ENCODE measurements around the gene ADGRL2.

The ADGRL2 gene

DNA sequence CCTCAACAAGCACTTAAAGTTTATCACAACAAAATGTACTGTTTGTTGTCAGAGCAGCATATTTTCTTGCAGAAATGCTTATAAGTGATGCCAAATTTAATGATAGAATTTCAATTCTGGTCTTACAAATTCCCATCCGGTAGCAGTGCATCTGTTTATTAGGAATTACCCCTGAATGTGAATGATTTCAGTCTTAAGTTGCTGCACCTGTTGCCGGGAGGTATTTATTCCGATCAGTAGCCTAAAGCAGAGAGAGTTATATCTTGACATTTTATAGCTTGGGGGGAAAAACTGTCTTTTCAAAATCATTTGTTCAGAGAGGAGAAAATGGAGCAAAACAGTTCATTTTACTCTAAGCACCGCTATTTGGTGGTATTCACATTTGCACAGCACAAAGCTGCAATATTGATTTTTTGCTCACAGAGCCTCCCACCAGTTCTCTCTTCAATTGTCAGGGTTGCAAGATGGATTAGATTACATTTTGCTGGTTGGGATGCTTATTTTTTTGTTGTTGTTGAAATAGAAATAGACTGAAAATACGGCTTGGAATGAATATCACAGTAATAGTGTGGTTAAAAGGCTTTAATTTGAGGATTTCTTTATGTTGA lies 98.6 kb downstream of the ADGRL2 start:
- no peaks in the 10 kb centered on the region for H3K27me3 ChIP-seq (ENCODE audit: control insufficient read depth, insufficient read depth, low read length)
- H3K36me3 ChIP-seq (ENCODE audit: control insufficient read depth, insufficient read depth, low read length) = no peaks in the 10 kb centered on the region
- H3K27ac ChIP-seq (ENCODE audit: low read length) = no peak overlapping the region
- no peak overlapping the region for H3K4me3 ChIP-seq (ENCODE audit: low read length)
- H3K4me1 ChIP-seq (ENCODE audit: control insufficient read depth, insufficient read depth, low read length) = no peaks in the 10 kb centered on the region
- H3K9me3 ChIP-seq (ENCODE audit: control insufficient read depth, insufficient read depth, low read length) = no peaks in the 10 kb centered on the region
- WGBS (ENCODE audit: insufficient coverage, insufficient read length) = no CpG with 5 or more reads among the region's 5 CpGs
- DNase-seq (ENCODE audit: low read depth, low spot score) = no peak

DNA sequence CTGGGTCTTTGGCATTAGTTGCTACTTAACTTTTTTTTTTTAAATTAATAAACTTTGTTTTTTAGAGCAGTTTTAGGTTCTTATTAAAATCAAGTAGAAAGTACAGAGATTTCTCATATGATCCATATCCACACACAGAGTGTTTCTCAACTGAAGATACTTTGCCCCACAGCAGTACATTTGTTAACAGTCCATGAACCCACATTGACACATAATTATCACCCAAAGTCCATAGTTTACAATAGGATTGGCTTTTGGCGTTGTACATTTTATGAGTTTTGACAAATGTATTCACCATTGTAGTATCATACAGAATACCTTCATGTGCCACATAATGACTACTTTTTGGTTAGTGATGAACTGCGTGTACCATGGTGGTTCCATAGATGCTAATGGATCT lies 106.8 kb downstream of the ADGRL2 start:
- H3K27me3 ChIP-seq (ENCODE audit: control insufficient read depth, insufficient read depth, low read length) = no peaks in the 10 kb centered on the region
- H3K4me1 ChIP-seq (ENCODE audit: control insufficient read depth, insufficient read depth, low read length) = no peaks in the 10 kb centered on the region
- peaks cover 3% of the 10 kb centered on the region; the same call in 1 of the 2 replicates for H3K36me3 ChIP-seq (ENCODE audit: control insufficient read depth, insufficient read depth, low read length)
- no peaks in the 10 kb centered on the region for H3K9me3 ChIP-seq (ENCODE audit: control insufficient read depth, insufficient read depth, low read length)
- H3K27ac ChIP-seq (ENCODE audit: low read length) = no peak overlapping the region
- DNase-seq (ENCODE audit: low read depth, low spot score) = no peak
- WGBS (ENCODE audit: insufficient coverage, insufficient read length) = no CpG with 5 or more reads among the region's 2 CpGs
- no peak overlapping the region for H3K4me3 ChIP-seq (ENCODE audit: low read length)

DNA sequence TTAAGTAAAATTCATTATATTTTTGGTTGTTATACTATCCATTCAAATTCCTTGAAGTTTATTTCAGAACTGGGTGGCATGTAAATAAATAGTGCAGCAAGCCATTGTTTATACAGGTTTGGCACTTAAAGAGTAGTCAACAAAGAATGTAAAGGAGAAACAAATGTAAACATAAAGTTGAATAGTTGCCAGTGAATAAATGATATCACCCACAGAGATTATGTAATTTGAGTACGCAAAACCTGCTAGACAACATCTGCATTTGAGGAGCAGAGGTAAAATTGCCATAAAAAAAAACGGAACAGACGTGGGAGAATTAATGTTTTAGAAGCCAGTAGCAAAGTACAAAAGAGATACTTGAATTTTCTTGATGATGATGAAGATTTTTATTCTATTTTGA lies 111.6 kb downstream of the ADGRL2 start:
- Histone ChIP-seq H3K36me3 (ENCODE audit: control insufficient read depth, insufficient read depth, low read length) (no peaks in the 10 kb centered on the region; the same call in 1 of the 2 replicates), H3K27me3 (ENCODE audit: control insufficient read depth, insufficient read depth, low read length) (no peaks in the 10 kb centered on the region), H3K4me3 (ENCODE audit: low read length) (no peak overlapping the region), H3K27ac (ENCODE audit: low read length) (no peak overlapping the region), H3K9me3 (ENCODE audit: control insufficient read depth, insufficient read depth, low read length) (no peaks in the 10 kb centered on the region), H3K4me1 (ENCODE audit: control insufficient read depth, insufficient read depth, low read length) (peaks cover 2% of the 10 kb centered on the region; the same call in 1 of the 2 replicates)
- no peak for DNase-seq (ENCODE audit: low read depth, low spot score)
- WGBS (ENCODE audit: insufficient coverage, insufficient read length) = no CpG with 5 or more reads among the region's 3 CpGs

DNA sequence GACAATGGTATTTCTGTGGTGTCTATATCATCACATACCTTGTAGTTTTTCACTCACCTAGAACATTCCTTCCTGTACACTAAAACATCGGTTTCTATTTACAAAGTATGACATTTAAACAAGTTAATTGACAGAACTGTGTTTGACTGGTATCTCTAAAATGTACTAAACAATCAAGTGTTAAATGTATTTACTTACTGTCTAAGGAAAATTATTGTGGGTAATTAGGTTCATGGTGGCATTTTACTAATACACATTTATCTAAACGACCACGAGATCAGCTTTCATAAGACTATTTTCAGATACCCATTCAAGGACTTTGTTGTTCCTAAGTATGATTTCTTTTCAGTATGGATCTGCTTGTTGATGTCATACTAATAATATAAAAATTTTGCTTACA lies 115.2 kb downstream of the ADGRL2 start:
- Histone ChIP-seq H3K4me3 (ENCODE audit: low read length) (no peak overlapping the region), H3K27me3 (ENCODE audit: control insufficient read depth, insufficient read depth, low read length) (no peaks in the 10 kb centered on the region), H3K4me1 (ENCODE audit: control insufficient read depth, insufficient read depth, low read length) (peaks cover 2% of the 10 kb centered on the region), H3K9me3 (ENCODE audit: control insufficient read depth, insufficient read depth, low read length) (no peaks in the 10 kb centered on the region), H3K27ac (ENCODE audit: low read length) (no peak overlapping the region), H3K36me3 (ENCODE audit: control insufficient read depth, insufficient read depth, low read length) (no peaks in the 10 kb centered on the region)
- WGBS (ENCODE audit: insufficient coverage, insufficient read length) = no CpG with 5 or more reads among the region's 3 CpGs
- DNase-seq (ENCODE audit: low read depth, low spot score) = no peak

DNA sequence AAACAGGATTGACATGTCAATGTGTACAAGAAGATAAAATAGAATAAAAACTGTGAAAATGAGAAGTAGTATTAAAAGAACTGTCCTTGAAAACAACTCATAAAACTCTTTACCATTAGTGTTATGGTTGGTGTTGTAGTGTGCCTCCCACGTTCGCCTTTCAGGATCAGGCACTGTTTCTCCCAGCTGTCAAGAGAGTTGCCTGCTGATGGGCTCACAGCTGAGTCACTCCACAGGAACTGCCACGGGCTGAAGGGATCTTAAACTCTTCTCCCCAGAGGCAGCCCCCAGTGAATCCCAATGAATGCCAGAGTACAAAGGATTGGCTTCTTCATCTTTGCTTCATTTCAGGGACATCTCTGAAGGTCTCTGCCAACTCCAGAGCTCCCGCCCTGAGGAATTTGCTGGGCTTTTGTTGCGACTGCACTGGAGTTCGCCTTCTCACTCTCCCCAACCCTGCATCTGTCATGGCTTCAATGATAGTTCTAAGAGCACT lies 119.6 kb downstream of the ADGRL2 start:
- Histone ChIP-seq H3K4me1 (ENCODE audit: control insufficient read depth, insufficient read depth, low read length) (no peaks in the 10 kb centered on the region; the same call in 1 of the 2 replicates), H3K36me3 (ENCODE audit: control insufficient read depth, insufficient read depth, low read length) (no peaks in the 10 kb centered on the region; the same call in 1 of the 2 replicates), H3K4me3 (ENCODE audit: low read length) (no peak overlapping the region), H3K9me3 (ENCODE audit: control insufficient read depth, insufficient read depth, low read length) (no peaks in the 10 kb centered on the region), H3K27me3 (ENCODE audit: control insufficient read depth, insufficient read depth, low read length) (no peaks in the 10 kb centered on the region), H3K27ac (ENCODE audit: low read length) (no peak overlapping the region)
- no CpG with 5 or more reads among the region's 6 CpGs for WGBS (ENCODE audit: insufficient coverage, insufficient read length)
- DNase-seq (ENCODE audit: low read depth, low spot score) = peak; percentile 50

DNA sequence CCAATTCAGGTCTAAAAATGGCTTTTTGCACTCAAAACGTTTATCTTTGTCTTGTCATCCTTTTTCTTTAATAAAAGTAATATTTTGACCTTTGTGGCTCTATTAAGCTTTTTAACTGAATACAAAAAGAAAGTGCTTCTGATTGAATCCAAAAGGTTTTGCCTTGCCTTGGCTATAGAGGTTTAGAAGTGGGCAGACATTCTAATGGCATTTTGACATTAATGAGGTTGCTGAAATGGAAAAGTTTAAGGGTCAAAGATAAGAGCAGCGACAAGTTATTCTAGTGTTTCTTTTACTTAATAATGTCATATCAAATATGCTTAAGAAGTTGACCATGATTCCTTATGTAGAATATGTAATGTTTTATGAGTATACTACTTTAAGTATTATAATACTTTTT lies 120.2 kb downstream of the ADGRL2 start:
- no CpG with 5 or more reads among the region's 2 CpGs for WGBS (ENCODE audit: insufficient coverage, insufficient read length)
- no peaks in the 10 kb centered on the region for H3K9me3 ChIP-seq (ENCODE audit: control insufficient read depth, insufficient read depth, low read length)
- no peaks in the 10 kb centered on the region for H3K27me3 ChIP-seq (ENCODE audit: control insufficient read depth, insufficient read depth, low read length)
- H3K27ac ChIP-seq (ENCODE audit: low read length) = no peak overlapping the region
- H3K4me3 ChIP-seq (ENCODE audit: low read length) = no peak overlapping the region
- no peaks in the 10 kb centered on the region; the same call in 1 of the 2 replicates for H3K36me3 ChIP-seq (ENCODE audit: control insufficient read depth, insufficient read depth, low read length)
- DNase-seq (ENCODE audit: low read depth, low spot score) = no peak
- H3K4me1 ChIP-seq (ENCODE audit: control insufficient read depth, insufficient read depth, low read length) = no peaks in the 10 kb centered on the region; the same call in 1 of the 2 replicates

DNA sequence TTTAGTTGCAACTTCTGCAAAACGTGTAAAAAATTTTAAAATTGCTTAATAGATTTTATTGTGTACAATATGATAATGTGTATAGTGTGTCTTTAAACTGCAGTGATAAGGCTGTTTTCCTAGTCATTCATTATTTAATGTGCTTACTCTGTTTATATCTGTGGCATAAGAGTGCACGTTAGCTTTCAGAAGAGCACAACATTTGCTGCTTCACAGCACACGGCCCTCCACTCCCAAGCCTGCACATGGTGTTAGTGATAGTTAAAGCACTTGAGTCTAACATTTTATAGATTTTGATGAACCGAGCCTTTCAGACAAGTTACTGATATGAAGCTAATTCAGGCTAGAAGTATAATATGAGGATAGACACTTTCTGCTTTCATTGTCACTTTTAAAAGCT lies 120.6 kb downstream of the ADGRL2 start:
- Histone ChIP-seq H3K9me3 (ENCODE audit: control insufficient read depth, insufficient read depth, low read length) (no peaks in the 10 kb centered on the region), H3K27me3 (ENCODE audit: control insufficient read depth, insufficient read depth, low read length) (no peaks in the 10 kb centered on the region), H3K4me1 (ENCODE audit: control insufficient read depth, insufficient read depth, low read length) (no peaks in the 10 kb centered on the region; the same call in 1 of the 2 replicates), H3K27ac (ENCODE audit: low read length) (no peak overlapping the region), H3K36me3 (ENCODE audit: control insufficient read depth, insufficient read depth, low read length) (no peaks in the 10 kb centered on the region; the same call in 1 of the 2 replicates), H3K4me3 (ENCODE audit: low read length) (no peak overlapping the region)
- WGBS (ENCODE audit: insufficient coverage, insufficient read length) = no CpG with 5 or more reads among the region's 4 CpGs
- DNase-seq (ENCODE audit: low read depth, low spot score) = no peak

DNA sequence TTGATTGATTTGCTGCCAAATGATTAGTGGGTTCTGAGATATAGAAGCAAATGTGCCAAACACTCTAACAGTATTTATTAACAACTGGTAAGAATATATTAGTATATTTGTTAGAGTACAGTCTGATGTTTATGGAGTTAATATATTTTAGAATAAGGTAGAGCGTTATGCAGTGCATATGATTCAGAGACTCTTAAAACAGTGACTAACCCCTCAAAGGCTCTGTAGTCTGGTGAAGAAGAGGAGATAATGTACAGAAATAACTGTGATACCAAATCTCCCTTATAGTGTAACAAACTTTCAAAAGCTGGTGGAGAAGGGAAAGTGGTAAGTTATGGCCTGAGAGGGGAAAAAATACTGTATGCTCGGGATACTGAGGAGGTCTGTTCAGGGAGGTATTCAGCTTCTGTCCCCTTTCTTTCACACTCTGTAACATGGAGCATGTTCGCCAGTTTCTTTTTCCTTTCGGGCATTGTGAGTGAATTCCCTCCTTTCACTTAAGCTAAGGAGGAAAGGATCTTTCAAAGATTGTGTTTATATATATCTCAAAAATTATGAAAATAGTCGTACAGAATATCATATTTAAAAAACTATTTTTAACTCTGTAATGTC lies 121.2 kb downstream of the ADGRL2 start:
- Histone ChIP-seq H3K27me3 (ENCODE audit: control insufficient read depth, insufficient read depth, low read length) (no peaks in the 10 kb centered on the region), H3K27ac (ENCODE audit: low read length) (no peak overlapping the region), H3K9me3 (ENCODE audit: control insufficient read depth, insufficient read depth, low read length) (no peaks in the 10 kb centered on the region), H3K4me1 (ENCODE audit: control insufficient read depth, insufficient read depth, low read length) (no peaks in the 10 kb centered on the region; the same call in 1 of the 2 replicates), H3K36me3 (ENCODE audit: control insufficient read depth, insufficient read depth, low read length) (no peaks in the 10 kb centered on the region; the same call in 1 of the 2 replicates), H3K4me3 (ENCODE audit: low read length) (no peak overlapping the region)
- no peak for DNase-seq (ENCODE audit: low read depth, low spot score)
- WGBS (ENCODE audit: insufficient coverage, insufficient read length) = 100% methylated on average over 1 of the region's 5 CpGs

DNA sequence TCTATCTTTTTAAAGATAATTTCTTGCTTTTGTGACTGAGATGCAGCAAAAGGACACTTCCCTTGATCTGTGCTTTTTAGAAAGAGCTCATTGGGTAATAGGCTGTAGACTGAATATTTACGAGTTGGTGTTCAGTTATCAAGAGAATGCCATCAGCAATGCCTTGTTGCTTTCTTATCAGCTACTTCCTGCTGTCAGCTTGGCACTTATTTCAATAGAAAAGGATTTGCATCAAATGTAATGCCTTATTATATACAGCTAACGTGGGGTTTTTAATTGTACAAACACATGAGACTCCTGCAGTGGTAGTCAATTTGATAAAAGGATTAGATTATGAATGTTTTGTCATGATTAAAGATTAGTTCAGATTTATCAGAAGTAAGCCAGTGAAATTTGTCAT lies 122.2 kb downstream of the ADGRL2 start:
- H3K27me3 ChIP-seq (ENCODE audit: control insufficient read depth, insufficient read depth, low read length) = no peaks in the 10 kb centered on the region
- no peak for DNase-seq (ENCODE audit: low read depth, low spot score)
- H3K4me3 ChIP-seq (ENCODE audit: low read length) = no peak overlapping the region
- H3K36me3 ChIP-seq (ENCODE audit: control insufficient read depth, insufficient read depth, low read length) = no peaks in the 10 kb centered on the region; the same call in 1 of the 2 replicates
- WGBS (ENCODE audit: insufficient coverage, insufficient read length) = no CpG with 5 or more reads among the region's 2 CpGs
- no peaks in the 10 kb centered on the region for H3K9me3 ChIP-seq (ENCODE audit: control insufficient read depth, insufficient read depth, low read length)
- H3K4me1 ChIP-seq (ENCODE audit: control insufficient read depth, insufficient read depth, low read length) = no peaks in the 10 kb centered on the region; the same call in 1 of the 2 replicates
- H3K27ac ChIP-seq (ENCODE audit: low read length) = no peak overlapping the region

DNA sequence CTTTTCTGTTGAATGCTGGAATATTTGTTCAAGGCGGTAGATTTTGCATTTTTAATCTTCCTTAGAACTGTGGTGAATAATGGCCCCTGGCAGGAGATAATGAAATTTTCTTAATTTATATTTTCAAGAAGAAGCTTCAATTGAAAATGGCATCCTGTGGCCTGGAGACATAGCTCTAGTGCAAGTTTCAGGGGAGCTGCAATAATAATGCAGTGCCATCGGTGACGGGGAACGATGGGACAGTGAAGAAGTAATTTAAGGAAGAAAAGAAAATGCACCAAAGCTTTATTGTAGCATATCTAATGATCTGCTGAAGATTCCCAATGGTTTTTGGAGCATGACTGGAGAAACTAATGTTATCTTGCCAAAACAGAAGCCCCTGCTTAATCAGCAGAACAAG lies 128.4 kb downstream of the ADGRL2 start:
- DNase-seq (ENCODE audit: low read depth, low spot score) = no peak
- Histone ChIP-seq H3K27ac (ENCODE audit: low read length) (no peak overlapping the region), H3K4me1 (ENCODE audit: control insufficient read depth, insufficient read depth, low read length) (no peaks in the 10 kb centered on the region), H3K36me3 (ENCODE audit: control insufficient read depth, insufficient read depth, low read length) (no peaks in the 10 kb centered on the region), H3K4me3 (ENCODE audit: low read length) (no peak overlapping the region), H3K9me3 (ENCODE audit: control insufficient read depth, insufficient read depth, low read length) (no peaks in the 10 kb centered on the region), H3K27me3 (ENCODE audit: control insufficient read depth, insufficient read depth, low read length) (no peaks in the 10 kb centered on the region)
- WGBS (ENCODE audit: insufficient coverage, insufficient read length) = no CpG with 5 or more reads among the region's 4 CpGs
